Measurements from ENCODE around the gene ZDHHC8.

Gene ZDHHC8

GRCh38 chr22:20131859-20132685 lies 468 bp downstream of the ZDHHC8 start:
- Histone ChIP-seq H3K27ac (ENCODE audit: low read depth, low read length, poor library complexity, severe bottlenecking) (no peak overlapping the region), H3K4me1 (ENCODE audit: insufficient read depth, low read length, severe bottlenecking) (peaks cover 25% of the 10 kb centered on the region), H3K36me3 (ENCODE audit: insufficient read depth, low read length) (peaks cover 15% of the 10 kb centered on the region), H3K9me3 (ENCODE audit: low read length) (no peaks in the 10 kb centered on the region), H3K4me3 (ENCODE audit: low read depth, low read length, poor library complexity, severe bottlenecking) (peak overlapping the region; percentile 46), H3F3A (ENCODE audit: insufficient read depth, low read length) (no peaks in the 10 kb centered on the region; the same call in 1 of the 2 replicates), H3K27me3 (ENCODE audit: insufficient read depth, low read length) (no peaks in the 10 kb centered on the region), H3K4me2 (ENCODE audit: low read length) (peak overlapping the region; percentile 48), H3K79me2 (ENCODE audit: insufficient read depth, low read length) (no peaks in the 10 kb centered on the region), H4K20me1 (ENCODE audit: insufficient read depth, low read length) (no peaks in the 10 kb centered on the region), H2AFZ (ENCODE audit: low read length) (no peak overlapping the region), H3K9ac (ENCODE audit: low read length) (peak overlapping the region; percentile 25; the same call in 1 of the 2 replicates), H3K9me2 (ENCODE audit: low read depth, low read length) (no peaks in the 10 kb centered on the region)
- no peak for TF ChIP-seq CTCF (IDR thresholded peaks at IDR 0.05; ENCODE audit: low read length)
- no peak for TF ChIP-seq EZH2 (IDR thresholded peaks at IDR 0.05; ENCODE audit: borderline replicate concordance, low read length)

- Histone ChIP-seq H3F3A (ENCODE audit: insufficient read depth, low read length) (no peaks in the 10 kb centered on the region), H3K4me3 (ENCODE audit: low read depth, low read length, poor library complexity, severe bottlenecking) (peak overlapping the region; percentile 46), H3K36me3 (ENCODE audit: insufficient read depth, low read length) (peaks cover 8% of the 10 kb centered on the region), H2AFZ (ENCODE audit: low read length) (no peak overlapping the region), H3K79me2 (ENCODE audit: insufficient read depth, low read length) (no peaks in the 10 kb centered on the region), H3K4me2 (ENCODE audit: low read length) (peak overlapping the region; percentile 48), H4K20me1 (ENCODE audit: insufficient read depth, low read length) (no peaks in the 10 kb centered on the region), H3K27ac (ENCODE audit: low read depth, low read length, poor library complexity, severe bottlenecking) (no peak overlapping the region), H3K4me1 (ENCODE audit: insufficient read depth, low read length, severe bottlenecking) (peaks cover 25% of the 10 kb centered on the region), H3K9me3 (ENCODE audit: low read length) (no peaks in the 10 kb centered on the region), H3K27me3 (ENCODE audit: insufficient read depth, low read length) (no peaks in the 10 kb centered on the region), H3K9me2 (ENCODE audit: low read depth, low read length) (no peaks in the 10 kb centered on the region), H3K9ac (ENCODE audit: low read length) (no peak overlapping the region; the same call in 1 of the 2 replicates)
- TF ChIP-seq EZH2 (IDR thresholded peaks at IDR 0.05; ENCODE audit: borderline replicate concordance, low read length): no peak
- no peak for TF ChIP-seq CTCF (IDR thresholded peaks at IDR 0.05; ENCODE audit: low read length)
Measured at GRCh38 chr22:20132686-20133246, 1.2 kb downstream of the ZDHHC8 start.

GRCh38 chr22:20133930-20134549 lies 2.4 kb downstream of the ZDHHC8 start:
- Histone ChIP-seq H4K20me1 (ENCODE audit: insufficient read depth, low read length) (no peaks in the 10 kb centered on the region), H3K9me2 (ENCODE audit: low read depth, low read length) (no peaks in the 10 kb centered on the region), H3K9me3 (ENCODE audit: low read length) (no peaks in the 10 kb centered on the region), H3K36me3 (ENCODE audit: insufficient read depth, low read length) (no peaks in the 10 kb centered on the region), H2AFZ (ENCODE audit: low read length) (no peak overlapping the region), H3K4me2 (ENCODE audit: low read length) (no peak overlapping the region), H3K79me2 (ENCODE audit: insufficient read depth, low read length) (no peaks in the 10 kb centered on the region), H3K9ac (ENCODE audit: low read length) (no peak overlapping the region), H3F3A (ENCODE audit: insufficient read depth, low read length) (no peaks in the 10 kb centered on the region), H3K4me3 (ENCODE audit: low read depth, low read length, poor library complexity, severe bottlenecking) (no peak overlapping the region), H3K27ac (ENCODE audit: low read depth, low read length, poor library complexity, severe bottlenecking) (no peak overlapping the region), H3K4me1 (ENCODE audit: insufficient read depth, low read length, severe bottlenecking) (peaks cover 25% of the 10 kb centered on the region), H3K27me3 (ENCODE audit: insufficient read depth, low read length) (no peaks in the 10 kb centered on the region)
- TF ChIP-seq EZH2 (IDR thresholded peaks at IDR 0.05; ENCODE audit: borderline replicate concordance, low read length) (no peak), CTCF (IDR thresholded peaks at IDR 0.05; ENCODE audit: low read length) (no peak)
